ENCODE results near the gene WWOX.

- TF ChIP-seq REST (IDR thresholded peaks at IDR 0.05; ENCODE audit: insufficient read depth in 1 of 2, low read depth in 2 of 2, low read length in 2 of 2) = no peak
- no peak for TF ChIP-seq POLR2AphosphoS5 (IDR thresholded peaks at IDR 0.05; ENCODE audit: low read depth, low read length)
- no peak for TF ChIP-seq SIN3A (IDR thresholded peaks at IDR 0.05; ENCODE audit: borderline replicate concordance, insufficient read depth, low read length)
- TF ChIP-seq TAF1 (IDR thresholded peaks at IDR 0.05; ENCODE audit: borderline replicate concordance, insufficient read depth, low read length) = no peak
- TF ChIP-seq FOXP2 (optimal IDR thresholded peaks at IDR 0.05; ENCODE audit: borderline replicate concordance, extremely low read depth, extremely low read length, insufficient read depth) = no peak
Observed at GRCh38 chr16:78333808-78334207, 234.4 kb downstream of the WWOX start.
